ENCODE measurements around the gene KCNJ15. TPM values are rescaled to one million over a fixed set of nuclear protein-coding genes. Genes with fewer than 3 reads are reported as not detected.

Gene KCNJ15
- total RNA-seq, 1 donor from 2014 or later: 3.9 TPM

GRCh38 chr21:38355353-38355752 is 98.6 kb downstream of the KCNJ15 start:
- peaks cover 22% of the 10 kb centered on the region for H3K27me3 Mint-ChIP-seq
- no peak for DNase-seq (ENCODE audit: extremely low spot score, unreplicated experiment)
- TF ChIP-seq CTCF (conservative IDR thresholded peaks at IDR 0.05): no peak
- H3K36me3 Mint-ChIP-seq: peaks cover under 1% of the 10 kb centered on the region
- no peaks in the 10 kb centered on the region for H3K9me3 Mint-ChIP-seq
- peaks cover 23% of the 10 kb centered on the region for H3K4me1 Mint-ChIP-seq (ENCODE audit: unreplicated experiment)
- H3K4me3 Mint-ChIP-seq: no peak overlapping the region
- no peak overlapping the region for H3K27ac Mint-ChIP-seq

GRCh38 chr21:38355992-38356781 is 99.4 kb downstream of the KCNJ15 start:
- TF ChIP-seq CTCF (conservative IDR thresholded peaks at IDR 0.05): peak; percentile 98
- peaks cover 19% of the 10 kb centered on the region for H3K4me1 Mint-ChIP-seq (ENCODE audit: unreplicated experiment)
- no peak overlapping the region for H3K4me3 Mint-ChIP-seq
- H3K27me3 Mint-ChIP-seq: peaks cover 30% of the 10 kb centered on the region
- no peaks in the 10 kb centered on the region for H3K9me3 Mint-ChIP-seq
- DNase-seq (ENCODE audit: extremely low spot score, unreplicated experiment): peak; percentile 87
- no peak overlapping the region for H3K27ac Mint-ChIP-seq
- H3K36me3 Mint-ChIP-seq: no peaks in the 10 kb centered on the region

Other genes starting within 250 kb of the KCNJ15 start
- gene ERG, start 241.5 kb downstream of the KCNJ15 start, total RNA-seq (ENCODE audit: low replicate concordance): 6.8 TPM in 1 of 2 replicates, not detected in the other

All from type B pancreatic cell (in vitro differentiated cells).